Middle frontal gyrus (tissue), 1 donor: ENCODE data around the gene DHRS1.
A peak's percentile ranks its signal among the peaks of the same experiment; 100 is the strongest.

Experiments
- DNase-seq: peaks from one replicate; pipeline ENCODE4 v3.0.0-alpha.2; 2015; ENCODE audit warnings: low spot score; ENCODE audit errors: extremely low spot score

Gene DHRS1

GRCh38 chr14:24309538-24310264, 10.1 kb upstream of the DHRS1 start, which contains the start of gene LTB4R2:
Gene LTB4R2 (plus strand): TSS chr14:24310140. CDS start chr14:24310665, 525 bp downstream.
- DNase-seq, result no peak

- DNase-seq, result no peak
Observed at GRCh38 chr14:24308342-24309124, 9.0 kb upstream of the DHRS1 start.

DNA sequence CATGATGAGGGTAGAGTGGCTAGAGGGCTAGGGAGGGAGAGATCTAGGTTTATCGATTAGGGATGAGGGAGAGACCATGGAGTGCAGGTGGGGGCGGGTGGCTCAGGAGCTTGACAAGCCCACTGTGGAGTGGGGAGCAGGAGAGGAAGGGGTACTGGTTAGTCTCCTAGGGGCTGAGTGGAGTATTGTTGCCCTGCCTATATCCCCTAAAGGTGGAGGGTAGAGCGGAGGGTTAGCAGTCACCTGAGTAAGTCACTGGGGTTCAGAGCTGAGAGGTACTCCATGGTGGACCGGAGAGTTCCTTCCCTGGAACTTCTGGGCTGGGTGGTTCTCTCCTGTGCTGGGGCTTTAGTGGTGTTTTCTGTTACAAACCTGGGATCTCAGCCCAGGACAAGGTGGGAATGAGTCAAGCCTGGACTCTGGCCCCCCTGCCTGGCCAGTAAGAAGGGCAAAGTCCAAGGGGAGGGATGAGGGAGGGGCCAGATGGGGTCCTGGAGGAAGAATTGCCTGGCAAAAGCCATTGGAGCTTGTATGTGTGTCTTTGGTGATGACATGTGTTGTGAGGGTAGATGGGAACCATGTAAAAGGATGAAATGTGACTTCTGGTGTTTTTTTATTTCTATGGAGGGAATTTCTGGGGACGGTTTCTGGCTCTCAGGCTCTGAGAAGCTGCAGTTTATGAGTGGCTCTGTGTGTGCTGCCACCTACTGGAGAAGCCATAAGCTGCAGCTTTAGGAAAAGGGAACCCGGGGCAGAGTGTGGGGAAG, 8.2 kb upstream of the DHRS1 start, which contains the start of gene CIDEB:
TSS of gene CIDEB (minus strand) at position 403 of the 767 bp plus-strand sequence. CDS start at position 284, 119 bp downstream.
- no peak for DNase-seq

DNA sequence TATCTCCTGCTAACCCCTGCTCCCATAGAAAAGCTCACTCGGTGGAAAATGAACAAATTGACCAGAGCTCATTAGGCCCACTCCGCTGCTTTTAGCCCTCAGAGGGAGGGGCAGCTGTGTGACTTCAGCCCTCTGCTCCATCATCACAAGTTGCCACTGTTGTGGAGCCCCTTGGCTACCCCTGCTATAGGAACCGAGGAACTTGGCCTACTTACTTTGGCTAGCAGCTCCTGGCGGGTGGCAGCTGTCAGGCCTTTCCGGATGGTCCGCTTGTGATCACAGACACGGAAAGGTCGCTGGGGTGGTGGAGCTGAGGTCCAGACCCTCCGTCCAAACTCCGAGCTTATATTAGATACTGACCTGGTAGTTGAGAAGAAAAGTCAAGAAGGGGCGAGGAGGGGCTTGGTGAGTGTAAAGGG, 7.6 kb upstream of the DHRS1 start:
- DNase-seq, result no peak

- DNase-seq, result no peak
Observed at GRCh38 chr14:24304019-24304387, 4.4 kb upstream of the DHRS1 start.

DNA sequence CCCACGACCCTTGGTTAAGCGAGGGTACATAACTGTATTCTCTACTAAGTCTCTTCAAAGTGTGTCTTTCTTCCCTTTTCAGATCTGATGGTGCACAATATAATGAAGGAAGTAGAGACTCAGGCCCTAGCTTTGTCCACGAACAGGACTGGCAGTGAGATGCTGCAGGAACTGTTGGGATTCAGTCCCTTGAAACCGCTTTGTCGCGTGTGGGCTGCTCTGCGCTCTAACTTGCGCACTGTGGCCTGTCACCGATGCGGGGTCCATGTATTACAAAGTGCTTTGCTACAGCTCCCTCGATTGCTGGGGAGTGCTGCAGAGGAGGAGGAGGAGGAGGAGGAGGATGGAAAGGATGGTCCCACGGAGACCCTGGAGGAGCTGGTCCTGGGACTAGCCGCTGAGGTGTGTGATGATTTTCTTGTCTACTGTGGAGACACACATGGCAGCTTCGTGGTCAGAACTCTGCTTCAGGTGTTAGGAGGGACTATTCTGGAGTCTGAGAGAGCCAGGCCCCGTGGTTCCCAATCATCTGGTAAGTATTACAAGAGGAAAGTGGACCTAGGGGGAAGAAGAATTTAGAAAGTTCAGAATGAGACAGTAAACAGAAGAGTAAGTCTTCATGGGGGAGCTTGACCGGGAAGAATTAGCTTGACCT, 873 bp upstream of the DHRS1 start:
- no peak for DNase-seq

DNA sequence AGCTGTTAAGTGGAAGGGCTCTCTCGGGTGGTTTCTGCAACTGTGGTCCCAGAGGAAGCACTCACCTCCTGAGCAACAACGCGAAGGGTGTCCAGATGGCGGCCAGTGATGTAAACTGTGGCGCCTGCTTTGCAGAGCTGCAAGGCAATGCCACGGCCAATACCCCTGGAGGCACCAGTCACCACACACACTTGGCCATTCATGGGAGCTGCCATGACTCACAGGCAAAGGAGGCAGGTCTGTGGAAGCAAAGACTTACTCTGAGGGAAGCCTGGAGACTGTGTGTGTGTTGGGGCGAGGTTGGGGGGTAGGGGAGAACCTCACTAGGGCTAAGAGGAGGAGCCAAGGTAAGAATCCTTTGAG, 707 bp downstream of the DHRS1 start:
- DNase-seq, result no peak

GRCh38 chr14:24297190-24297964, 2.2 kb downstream of the DHRS1 start:
- no peak for DNase-seq

GRCh38 chr14:24296341-24297157, 3.0 kb downstream of the DHRS1 start:
- DNase-seq, result peak; percentile 43

GRCh38 chr14:24293525-24293924, 6.1 kb downstream of the DHRS1 start:
- DNase-seq, result no peak

DNA sequence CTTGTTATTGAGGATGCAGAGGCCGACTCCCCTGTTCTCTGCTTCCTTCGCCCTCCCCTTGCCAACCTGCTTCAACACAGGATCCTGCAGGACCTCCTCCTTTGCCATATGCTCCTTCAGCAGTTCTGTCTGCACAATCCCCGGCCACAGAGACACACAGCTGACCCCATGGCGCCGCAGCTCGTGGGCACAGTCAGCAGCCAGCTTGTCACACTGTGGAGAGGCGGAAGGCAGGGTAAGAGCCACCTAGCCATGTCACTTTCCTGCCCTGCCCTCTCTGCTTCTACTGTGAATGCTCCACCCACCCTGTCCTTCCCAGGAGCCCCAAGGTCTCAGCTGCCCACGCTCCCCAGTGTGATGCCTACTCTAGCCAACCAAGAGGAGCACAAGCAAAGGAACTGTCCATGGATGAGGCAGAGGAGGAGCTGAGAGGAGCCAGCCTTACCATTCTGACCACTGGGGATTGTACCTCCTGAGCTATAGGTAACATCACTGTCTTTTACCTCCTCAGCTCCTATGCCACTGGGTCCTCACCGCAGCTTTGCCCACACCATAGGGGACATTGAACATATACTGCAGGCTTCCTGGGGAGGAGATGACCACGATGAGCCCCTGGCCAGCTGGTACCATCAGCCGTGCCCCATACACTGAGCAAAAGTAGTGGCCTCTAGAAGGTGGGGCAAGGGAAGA, 7.3 kb downstream of the DHRS1 start:
- no peak for DNase-seq

- DNase-seq, result no peak
Observed at GRCh38 chr14:24291446-24292117, 8.0 kb downstream of the DHRS1 start.

GRCh38 chr14:24290746-24291145, 8.8 kb downstream of the DHRS1 start:
- no peak for DNase-seq

DNA sequence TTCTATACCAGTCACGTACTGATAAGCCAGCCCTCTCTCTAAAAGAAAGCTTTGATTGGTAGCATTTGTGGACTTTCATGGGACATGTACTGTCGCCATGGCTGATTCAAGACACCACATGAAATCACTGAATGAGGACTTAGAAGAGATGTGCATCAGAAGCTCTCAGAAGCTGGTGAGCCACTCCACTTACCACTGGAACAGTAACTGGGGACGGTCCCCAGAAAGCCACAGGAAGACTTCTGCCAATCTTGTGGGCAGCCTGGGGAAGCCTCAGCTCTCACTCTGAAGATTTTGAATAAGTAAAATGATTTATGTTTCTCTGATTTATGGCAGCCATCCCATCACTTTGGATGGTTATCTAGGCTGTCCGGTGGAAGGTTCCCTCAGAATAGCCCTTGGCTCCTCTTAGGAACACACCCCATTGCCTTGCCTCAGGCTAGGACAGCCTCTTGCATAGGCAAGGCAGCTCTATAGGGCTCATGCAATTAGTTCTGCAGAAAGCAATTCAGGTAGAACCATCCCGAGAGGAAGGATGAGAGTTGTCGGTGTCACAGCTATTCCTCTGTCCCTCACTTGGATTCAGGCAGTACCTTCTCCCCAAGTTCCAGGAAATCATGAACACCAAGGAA, 9.8 kb downstream of the DHRS1 start:
- DNase-seq, result no peak

DNA sequence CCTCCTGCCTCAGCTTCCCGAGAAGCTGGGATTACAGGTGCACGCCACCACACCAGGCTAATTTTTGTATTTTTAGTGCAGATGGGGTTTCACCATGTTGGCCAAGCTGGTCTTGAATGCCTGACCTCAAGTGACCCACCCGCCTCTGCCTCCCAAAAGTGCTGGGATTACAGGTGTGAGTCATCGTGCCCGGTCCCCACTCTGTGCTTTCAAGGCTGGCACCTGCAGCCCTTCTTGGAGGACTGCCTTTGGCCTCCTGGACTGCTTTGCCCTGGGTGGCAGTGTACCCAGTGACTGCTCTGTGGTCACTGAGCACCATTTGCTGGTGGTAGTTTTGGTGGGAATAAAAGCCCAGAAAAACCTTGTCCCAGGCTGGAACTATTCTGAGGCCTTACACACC, 12.6 kb downstream of the DHRS1 start:
- DNase-seq, result no peak

- no peak for DNase-seq
Observed at GRCh38 chr14:24285351-24285750, 14.2 kb downstream of the DHRS1 start.

DNA sequence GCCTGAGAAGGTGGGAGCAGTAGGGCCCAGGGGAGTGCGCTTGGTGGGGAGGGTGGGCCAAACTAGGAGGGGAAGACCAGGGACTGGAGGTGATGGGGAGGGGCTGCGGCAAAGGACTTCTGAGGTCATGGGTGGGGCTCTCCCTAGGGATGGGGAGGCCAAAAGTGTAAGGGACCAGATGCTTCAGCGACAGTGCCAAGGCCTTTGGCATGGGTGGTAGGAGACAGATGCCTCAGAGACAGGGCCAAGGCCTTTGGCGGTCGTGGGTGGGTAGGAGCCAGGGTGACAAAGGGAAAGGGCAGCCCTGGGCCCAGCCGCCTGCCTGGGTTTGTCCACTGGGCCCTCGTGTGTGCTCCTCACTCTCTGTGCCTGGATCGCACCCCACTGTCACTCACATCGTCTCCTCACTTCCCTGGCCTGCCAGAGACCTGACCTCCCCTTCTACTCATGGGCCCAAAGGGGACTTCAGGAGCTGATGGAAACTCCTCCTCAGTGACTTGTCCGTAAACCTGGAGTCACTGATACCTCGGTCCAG, 15.0 kb downstream of the DHRS1 start:
- DNase-seq, result no peak
